H1 (cell line): ENCODE results near the gene UTP15. TPM values are rescaled to one million over a fixed set of nuclear protein-coding genes. Genes with fewer than 3 reads are reported as not detected.

Experiments
- ATF2 ChIP-seq: IDR thresholded peaks from 2 replicates; pipeline ENCODE4 v1.6.1; 2012; ENCODE audit warnings: low read length, inconsistent platforms
- E2F6 ChIP-seq: IDR thresholded peaks from 2 replicates; pipeline ENCODE4 v1.6.1; 2012; ENCODE audit warnings: inconsistent platforms
- GTF2F1 ChIP-seq: IDR thresholded peaks from 2 replicates; pipeline ENCODE4 v1.6.1; 2012; ENCODE audit warnings: low read depth, low read length, improper control_type of control experiment, borderline replicate concordance
- KDM4A ChIP-seq: IDR thresholded peaks from one replicate; pipeline ENCODE4 v1.7.1; 2012; ENCODE audit warnings: low read depth, mild to moderate bottlenecking, moderate library complexity, low read length, inconsistent platforms; ENCODE audit not compliant: severe bottlenecking
- NANOG ChIP-seq: IDR thresholded peaks from 2 replicates; pipeline ENCODE4 v1.6.1; 2011; ENCODE audit warnings: low read length, low read depth, mild to moderate bottlenecking, inconsistent platforms; ENCODE audit not compliant: insufficient read depth, poor library complexity, severe bottlenecking
- POLR2AphosphoS5 ChIP-seq: IDR thresholded peaks from 2 replicates; pipeline ENCODE4 v1.6.1; 2011; ENCODE audit warnings: low read depth, low read length
- polyA plus RNA-seq, 7 experiments: library from polyadenylated mRNA; depleted of rRNA in 3 of 7; stranded (reverse) in 5 of 7; unstranded in 2 of 7; fragments of >200 nt in 5 of 7; fragments of 200-250 nt in 2 of 7; gene quantifications; 1 replicate in 5 of 7; 2 replicates in 1 of 7; 4 replicates in 1 of 7; pipeline versions ENCODE4 v1.2.1 to v1.2.3, GENCODE V29; 2011 to 2013; ENCODE audit warnings: missing spikeins in 2 of 7, mixed read lengths in 2 of 7
- total RNA-seq: library from RNA; stranded (reverse); fragmentation: NEBNext Ultra II Directional; extraction: Animal tissue kit (Norgen Biotek cat#: 25700); gene quantifications from 2 replicates; pipeline ENCODE4 v1.2.1, GENCODE V29; 2021
- TF ChIP-seq, protein P1 (sequence below): IDR thresholded peaks from 2 replicates; pipeline ENCODE4 v1.6.1; 2011; ENCODE audit warnings: low read length, improper control_type of control experiment

Gene UTP15
- total and polyA plus RNA-seq, 2 of the 8 experiments (the other 6 are each of a cell fraction or from before 2014, with no cell fraction given) = 14.3 to 33.6 TPM

GRCh38 chr5:73565139-73565968 lies at the start of gene UTP15, which contains the start of gene ANKRA2 (continued):
- TF ChIP-seq ATF2 (no peak), POLR2AphosphoS5 (peak; percentile 92), KDM4A (peak; percentile 57), GTF2F1 (no peak), NANOG (no peak), E2F6 (no peak)
- TF ChIP-seq, protein P1, sequence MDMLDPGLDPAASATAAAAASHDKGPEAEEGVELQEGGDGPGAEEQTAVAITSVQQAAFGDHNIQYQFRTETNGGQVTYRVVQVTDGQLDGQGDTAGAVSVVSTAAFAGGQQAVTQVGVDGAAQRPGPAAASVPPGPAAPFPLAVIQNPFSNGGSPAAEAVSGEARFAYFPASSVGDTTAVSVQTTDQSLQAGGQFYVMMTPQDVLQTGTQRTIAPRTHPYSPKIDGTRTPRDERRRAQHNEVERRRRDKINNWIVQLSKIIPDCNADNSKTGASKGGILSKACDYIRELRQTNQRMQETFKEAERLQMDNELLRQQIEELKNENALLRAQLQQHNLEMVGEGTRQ = peak; percentile 49
